ENCODE data around the gene ZBTB33. TPM values are rescaled to one million over a fixed set of nuclear protein-coding genes. Genes with fewer than 3 reads are reported as not detected.
A peak's percentile ranks its signal among the peaks of the same experiment; 100 is the strongest.

The ZBTB33 gene
- total and polyA plus RNA-seq, 8 donors, result 1.7 to 12.0 (median 6.0) TPM

GRCh38 chrX:120294651-120295050 lies 44.0 kb downstream of the ZBTB33 start:
- FAIRE-seq, result no peak
- H3K27ac ChIP-seq, result no peak overlapping the region
- DNase-seq, result no peak
- no peaks in the 10 kb centered on the region for H3K36me3 ChIP-seq
- no peaks in the 10 kb centered on the region for H3K9me3 ChIP-seq
- no peak for TF ChIP-seq CTCF (IDR thresholded peaks at IDR 0.05)
- no peaks in the 10 kb centered on the region for H3K27me3 ChIP-seq
- H3K4me1 ChIP-seq, result no peaks in the 10 kb centered on the region
- ATAC-seq, result no peak
- intact Hi-C loops (cut with DNase I), result no loop called here
- H3K4me3 ChIP-seq, result no peak overlapping the region

GRCh38 chrX:120297923-120298322 lies 47.3 kb downstream of the ZBTB33 start:
- FAIRE-seq, result no peak
- 24 to 61% methylated on average over 1 of the region's 1 CpG for WGBS, 2 donors
- intact Hi-C loops (cut with DNase I), result no loop called here
- no peak overlapping the region for H3K27ac ChIP-seq
- no peaks in the 10 kb centered on the region for H3K36me3 ChIP-seq
- H3K4me3 ChIP-seq, result no peak overlapping the region
- H3K9me3 ChIP-seq, result no peaks in the 10 kb centered on the region
- no peak for DNase-seq
- H3K27me3 ChIP-seq, result peaks cover 0 to under 1% (median 0%) of the 10 kb centered on the region in 4 donors
- no peaks in the 10 kb centered on the region for H3K4me1 ChIP-seq
- TF ChIP-seq CTCF (IDR thresholded peaks at IDR 0.05), result no peak
- peak in 1 of 4 donors; percentile 46 for ATAC-seq

DNA sequence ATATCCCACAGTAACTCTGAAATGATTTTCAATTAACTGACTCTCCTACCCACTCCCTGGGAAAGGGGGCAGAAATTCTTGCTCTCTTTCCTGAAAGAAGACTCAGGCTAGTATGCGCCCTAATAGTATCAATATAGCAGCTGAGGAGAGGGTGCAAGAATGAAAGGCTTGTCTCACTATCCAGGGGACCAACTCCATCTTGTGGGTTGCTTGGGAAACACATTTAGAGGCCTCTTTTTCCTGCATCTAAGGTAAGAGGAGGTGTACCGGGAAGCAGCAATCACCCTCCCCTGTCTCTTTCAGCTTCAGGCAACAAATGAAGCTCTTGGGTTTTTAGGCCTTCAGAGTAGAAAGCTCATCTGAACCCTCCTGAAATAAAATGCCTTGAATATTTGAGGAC lies 49.3 kb downstream of the ZBTB33 start:
- Histone ChIP-seq H3K9me3 (no peaks in the 10 kb centered on the region), H3K36me3 (no peaks in the 10 kb centered on the region), H3K27me3 (peaks cover 0 to 7% (median 0%) of the 10 kb centered on the region in 4 donors), H3K27ac (no peak overlapping the region), H3K4me1 (no peaks in the 10 kb centered on the region), H3K4me3 (no peak overlapping the region)
- TF ChIP-seq CTCF (IDR thresholded peaks at IDR 0.05), result no peak
- DNase-seq (no peak), ATAC-seq (peak in 3 of 4 donors; percentile 57 to 70 (median 62)), FAIRE-seq (no peak)
- intact Hi-C loops (cut with DNase I), result no loop called here
- 64 to 79% methylated on average over 2 of the region's 2 CpGs for WGBS, 2 donors

DNA sequence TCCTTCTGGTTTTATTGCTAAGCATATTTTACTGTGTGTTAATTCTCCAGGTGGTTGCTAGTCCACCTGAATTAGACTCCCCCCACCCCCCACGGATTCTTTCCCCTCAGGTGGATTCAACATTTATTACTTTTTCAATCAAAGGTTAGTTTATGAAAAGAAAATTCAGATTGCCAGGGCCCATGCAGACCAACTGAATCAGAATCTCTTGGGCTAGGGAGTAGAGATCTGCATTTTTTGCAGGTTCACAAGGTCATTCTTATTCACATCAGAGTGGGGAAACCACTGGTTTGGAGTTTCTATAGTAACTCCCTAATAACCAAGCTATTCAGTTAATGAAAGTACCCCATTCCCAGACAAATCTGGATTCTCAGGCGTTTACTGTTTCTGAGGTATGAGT lies 50.9 kb downstream of the ZBTB33 start:
- no peaks in the 10 kb centered on the region for H3K36me3 ChIP-seq
- 22 to 43% methylated on average over 2 of the region's 2 CpGs for WGBS, 2 donors
- intact Hi-C loops (cut with DNase I), result no loop called here
- H3K27me3 ChIP-seq, result peaks cover 0 to 10% (median 0%) of the 10 kb centered on the region in 4 donors
- ATAC-seq (no peak), DNase-seq (no peak), FAIRE-seq (no peak)
- no peak for TF ChIP-seq CTCF (IDR thresholded peaks at IDR 0.05)
- H3K9me3 ChIP-seq, result no peaks in the 10 kb centered on the region
- H3K4me1 ChIP-seq, result no peaks in the 10 kb centered on the region
- H3K27ac ChIP-seq, result no peak overlapping the region
- H3K4me3 ChIP-seq, result no peak overlapping the region

DNA sequence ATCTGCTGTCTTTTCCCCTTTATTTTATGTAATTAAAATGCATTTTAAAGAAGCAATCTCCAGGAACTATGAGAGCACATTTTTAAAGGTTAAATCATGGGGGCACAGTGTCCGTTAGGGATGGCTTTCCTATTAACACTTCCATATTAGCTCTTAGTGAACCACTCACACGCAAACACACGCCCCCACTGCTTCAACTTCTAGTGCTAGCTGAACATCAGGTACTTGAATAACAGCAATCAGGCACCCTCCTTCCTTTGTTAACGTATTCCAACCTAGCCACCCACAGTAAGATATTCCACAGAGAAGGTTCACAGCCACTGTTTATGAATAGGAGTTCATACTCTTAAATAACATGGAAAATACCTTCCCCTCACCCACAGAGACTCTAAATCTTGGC lies 51.3 kb downstream of the ZBTB33 start:
- H3K4me1 ChIP-seq, result no peaks in the 10 kb centered on the region
- no peaks in the 10 kb centered on the region for H3K36me3 ChIP-seq
- H3K9me3 ChIP-seq, result no peaks in the 10 kb centered on the region
- H3K27me3 ChIP-seq, result peaks cover 0 to 10% (median 0%) of the 10 kb centered on the region in 4 donors
- TF ChIP-seq CTCF (IDR thresholded peaks at IDR 0.05), result no peak
- no peak overlapping the region for H3K4me3 ChIP-seq
- H3K27ac ChIP-seq, result no peak overlapping the region
- intact Hi-C loops (cut with DNase I), result no loop called here
- FAIRE-seq, result no peak
- 38 to 55% methylated on average over 4 of the region's 4 CpGs for WGBS, 2 donors
- no peak for DNase-seq
- ATAC-seq, result peak in 1 of 4 donors; percentile 29

All from pancreas (tissue), 10 donors.